Measurements from ENCODE around the gene DKK3. TPM values are rescaled to one million over a fixed set of nuclear protein-coding genes. Genes with fewer than 3 reads are reported as not detected.

DKK3 gene
- total RNA-seq, 1 donor from 2014 or later, result 307 TPM

DNA sequence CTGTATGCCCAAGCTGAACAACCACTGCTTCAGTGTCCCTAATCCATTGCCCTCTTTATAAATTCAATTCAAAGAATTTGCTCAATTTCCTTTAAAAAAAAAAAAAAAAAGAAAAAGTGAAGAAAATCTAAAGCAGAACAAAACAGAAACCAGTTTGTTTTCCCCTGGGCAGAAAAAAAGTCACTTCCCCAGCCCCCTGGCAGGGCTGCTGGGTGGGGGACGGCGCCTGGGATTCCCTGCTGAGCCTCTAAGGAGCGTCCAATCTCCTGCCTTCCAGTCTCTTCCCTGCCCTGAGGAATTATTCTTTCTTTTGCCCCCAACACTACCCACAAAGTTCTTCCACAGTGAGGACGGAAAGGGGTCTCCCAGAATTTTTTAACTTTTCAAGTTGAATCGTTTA lies 23.9 kb downstream of the DKK3 start:
- Histone ChIP-seq H4K20me1 (ENCODE audit: insufficient read depth, low read length) (no peaks in the 10 kb centered on the region), H3K27me3 (ENCODE audit: insufficient read depth, low read length) (no peaks in the 10 kb centered on the region), H3K4me3 (ENCODE audit: insufficient read depth, low read depth, low read length) (no peak overlapping the region), H2AFZ (ENCODE audit: low read depth, low read length) (no peak overlapping the region), H3K79me2 (ENCODE audit: insufficient read depth, low read length) (peaks cover 5% of the 10 kb centered on the region), H3K4me1 (ENCODE audit: insufficient read depth, low read length) (peaks cover 68% of the 10 kb centered on the region), H3K9ac (ENCODE audit: low read length) (peak overlapping the region; percentile 35), H3K9me3 (ENCODE audit: insufficient read depth, low read depth, low read length) (peaks cover 7% of the 10 kb centered on the region), H3K27ac (ENCODE audit: low read depth, low read length) (peak overlapping the region; percentile 76), H3K4me2 (ENCODE audit: low read length) (no peak overlapping the region), H3K36me3 (ENCODE audit: insufficient read depth, low read length) (no peaks in the 10 kb centered on the region)
- Mint-ChIP-seq H3K36me3 (ENCODE audit: low read depth, unreplicated experiment) (peaks cover 43% of the 10 kb centered on the region), H3K4me3 (ENCODE audit: unreplicated experiment) (no peak overlapping the region), H3K4me1 (ENCODE audit: low read depth, unreplicated experiment) (peaks cover 59% of the 10 kb centered on the region), H3K27ac (ENCODE audit: unreplicated experiment) (peak overlapping the region; percentile 47), H3K9me3 (ENCODE audit: unreplicated experiment) (peaks cover 4% of the 10 kb centered on the region), H3K27me3 (ENCODE audit: low read depth, unreplicated experiment) (no peaks in the 10 kb centered on the region)
- TF ChIP-seq, protein P1, sequence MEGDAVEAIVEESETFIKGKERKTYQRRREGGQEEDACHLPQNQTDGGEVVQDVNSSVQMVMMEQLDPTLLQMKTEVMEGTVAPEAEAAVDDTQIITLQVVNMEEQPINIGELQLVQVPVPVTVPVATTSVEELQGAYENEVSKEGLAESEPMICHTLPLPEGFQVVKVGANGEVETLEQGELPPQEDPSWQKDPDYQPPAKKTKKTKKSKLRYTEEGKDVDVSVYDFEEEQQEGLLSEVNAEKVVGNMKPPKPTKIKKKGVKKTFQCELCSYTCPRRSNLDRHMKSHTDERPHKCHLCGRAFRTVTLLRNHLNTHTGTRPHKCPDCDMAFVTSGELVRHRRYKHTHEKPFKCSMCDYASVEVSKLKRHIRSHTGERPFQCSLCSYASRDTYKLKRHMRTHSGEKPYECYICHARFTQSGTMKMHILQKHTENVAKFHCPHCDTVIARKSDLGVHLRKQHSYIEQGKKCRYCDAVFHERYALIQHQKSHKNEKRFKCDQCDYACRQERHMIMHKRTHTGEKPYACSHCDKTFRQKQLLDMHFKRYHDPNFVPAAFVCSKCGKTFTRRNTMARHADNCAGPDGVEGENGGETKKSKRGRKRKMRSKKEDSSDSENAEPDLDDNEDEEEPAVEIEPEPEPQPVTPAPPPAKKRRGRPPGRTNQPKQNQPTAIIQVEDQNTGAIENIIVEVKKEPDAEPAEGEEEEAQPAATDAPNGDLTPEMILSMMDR (IDR thresholded peaks at IDR 0.05; ENCODE audit: insufficient read depth, low read depth, low read length), result no peak
- TF ChIP-seq EZH2 (IDR thresholded peaks at IDR 0.05; ENCODE audit: insufficient read depth, low read length), result no peak
- FAIRE-seq, result no peak
- DNase-seq (ENCODE audit: low read depth), result no peak

DNA sequence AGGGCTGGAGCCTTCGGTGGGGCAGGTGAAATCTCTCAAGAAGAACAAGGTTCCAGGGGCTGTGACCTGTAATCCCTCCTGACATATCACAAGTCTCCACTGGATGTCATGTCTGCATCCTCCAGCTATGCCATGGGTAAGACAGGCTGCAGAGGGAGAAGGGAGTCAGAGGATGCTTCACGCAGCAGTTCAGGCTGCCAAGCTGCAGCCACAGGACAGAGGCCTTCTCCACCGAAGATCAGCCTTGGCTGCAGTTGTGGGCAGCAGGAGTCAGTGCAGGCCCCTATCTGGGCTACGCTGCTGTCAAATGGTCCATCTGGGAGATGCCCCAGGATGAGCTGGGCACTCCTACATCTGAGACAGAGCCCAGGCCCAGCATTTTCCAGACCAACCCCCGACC lies 25.0 kb downstream of the DKK3 start:
- peak overlapping the region; percentile 34 for H3K27ac Mint-ChIP-seq (ENCODE audit: unreplicated experiment)
- H3K9me3 Mint-ChIP-seq (ENCODE audit: unreplicated experiment), result peaks cover 4% of the 10 kb centered on the region
- no peak overlapping the region for H3K4me3 Mint-ChIP-seq (ENCODE audit: unreplicated experiment)
- Histone ChIP-seq H3K4me2 (ENCODE audit: low read length) (peak overlapping the region; percentile 21), H3K27ac (ENCODE audit: low read depth, low read length) (peak overlapping the region; percentile 19), H3K9ac (ENCODE audit: low read length) (peak overlapping the region; percentile 12), H3K4me3 (ENCODE audit: insufficient read depth, low read depth, low read length) (no peak overlapping the region), H2AFZ (ENCODE audit: low read depth, low read length) (no peak overlapping the region), H4K20me1 (ENCODE audit: insufficient read depth, low read length) (no peaks in the 10 kb centered on the region), H3K79me2 (ENCODE audit: insufficient read depth, low read length) (peaks cover 10% of the 10 kb centered on the region), H3K9me3 (ENCODE audit: insufficient read depth, low read depth, low read length) (peaks cover 7% of the 10 kb centered on the region), H3K4me1 (ENCODE audit: insufficient read depth, low read length) (peaks cover 73% of the 10 kb centered on the region), H3K27me3 (ENCODE audit: insufficient read depth, low read length) (no peaks in the 10 kb centered on the region), H3K36me3 (ENCODE audit: insufficient read depth, low read length) (no peaks in the 10 kb centered on the region)
- no peak for FAIRE-seq
- peaks cover 43% of the 10 kb centered on the region for H3K36me3 Mint-ChIP-seq (ENCODE audit: low read depth, unreplicated experiment)
- H3K4me1 Mint-ChIP-seq (ENCODE audit: low read depth, unreplicated experiment), result peaks cover 59% of the 10 kb centered on the region
- TF ChIP-seq, protein P1 (IDR thresholded peaks at IDR 0.05; ENCODE audit: insufficient read depth, low read depth, low read length), result no peak
- no peak for TF ChIP-seq EZH2 (IDR thresholded peaks at IDR 0.05; ENCODE audit: insufficient read depth, low read length)
- no peak for DNase-seq (ENCODE audit: low read depth)
- H3K27me3 Mint-ChIP-seq (ENCODE audit: low read depth, unreplicated experiment), result no peaks in the 10 kb centered on the region

DNA sequence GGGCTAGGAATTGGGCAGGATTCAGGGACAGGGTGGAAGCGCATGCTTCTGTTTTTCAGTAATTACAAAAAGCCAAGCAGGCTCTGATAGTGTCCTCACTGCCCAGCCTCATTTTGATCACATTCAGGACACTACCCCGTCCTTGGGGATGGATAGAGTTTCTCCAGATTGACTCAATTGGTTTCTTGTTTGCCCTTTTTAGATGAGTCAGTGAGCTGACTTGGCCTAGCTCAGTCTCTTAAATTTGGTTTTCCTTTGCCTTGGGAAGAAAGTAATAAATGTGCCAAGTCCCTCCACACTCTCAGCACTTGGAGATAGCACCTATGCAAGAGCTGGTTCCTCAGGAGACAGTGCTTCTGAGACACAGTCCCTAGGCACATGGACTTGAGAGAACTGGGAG lies 25.5 kb downstream of the DKK3 start:
- DNase-seq (ENCODE audit: low read depth) (peak; percentile 59), FAIRE-seq (peak; percentile 29)
- no peak overlapping the region for H3K4me3 ChIP-seq (ENCODE audit: insufficient read depth, low read depth, low read length)
- TF ChIP-seq, protein P1 (IDR thresholded peaks at IDR 0.05; ENCODE audit: insufficient read depth, low read depth, low read length), result no peak
- no peak for TF ChIP-seq EZH2 (IDR thresholded peaks at IDR 0.05; ENCODE audit: insufficient read depth, low read length)
- Mint-ChIP-seq H3K9me3 (ENCODE audit: unreplicated experiment) (peaks cover 4% of the 10 kb centered on the region), H3K36me3 (ENCODE audit: low read depth, unreplicated experiment) (peaks cover 41% of the 10 kb centered on the region), H3K4me3 (ENCODE audit: unreplicated experiment) (no peak overlapping the region), H3K27me3 (ENCODE audit: low read depth, unreplicated experiment) (no peaks in the 10 kb centered on the region), H3K4me1 (ENCODE audit: low read depth, unreplicated experiment) (peaks cover 58% of the 10 kb centered on the region), H3K27ac (ENCODE audit: unreplicated experiment) (peak overlapping the region; percentile 34)
- H3K36me3 ChIP-seq (ENCODE audit: insufficient read depth, low read length), result no peaks in the 10 kb centered on the region
- peaks cover 70% of the 10 kb centered on the region for H3K4me1 ChIP-seq (ENCODE audit: insufficient read depth, low read length)
- H3K9me3 ChIP-seq (ENCODE audit: insufficient read depth, low read depth, low read length), result peaks cover 7% of the 10 kb centered on the region
- H3K27me3 ChIP-seq (ENCODE audit: insufficient read depth, low read length), result no peaks in the 10 kb centered on the region
- H3K4me2 ChIP-seq (ENCODE audit: low read length), result peak overlapping the region; percentile 21
- no peak overlapping the region for H2AFZ ChIP-seq (ENCODE audit: low read depth, low read length)
- no peaks in the 10 kb centered on the region for H4K20me1 ChIP-seq (ENCODE audit: insufficient read depth, low read length)
- peaks cover 10% of the 10 kb centered on the region for H3K79me2 ChIP-seq (ENCODE audit: insufficient read depth, low read length)
- peak overlapping the region; percentile 12 for H3K9ac ChIP-seq (ENCODE audit: low read length)
- H3K27ac ChIP-seq (ENCODE audit: low read depth, low read length), result peak overlapping the region; percentile 25
